Skin epidermis (tissue), 12 donors: ENCODE measurements around the gene RAMP2.
"Not testable (repeated sequence)": the region's sequence is repeated elsewhere in the genome, so short reads cannot be mapped to it uniquely, and the experiment has no call there.

Experiments
- H3K27ac ChIP-seq, 21 experiments: fragments of 200-600 bp; sonication (generic) in 11 of 21; one replicate each; pipeline ENCODE4 v1.5.0; 2020; ENCODE audit warnings: mild to moderate bottlenecking in 3 of 21, inconsistent platforms in 2 of 21, moderate library complexity in 2 of 21
- H3K4me3 ChIP-seq, 7 experiments: fragments of 200-600 bp; sonication (generic) in 2 of 7; one replicate each; pipeline ENCODE4 v1.5.0; 2020; ENCODE audit warnings: inconsistent platforms in 2 of 7, mild to moderate bottlenecking in 2 of 7, moderate library complexity in 1 of 7

RAMP2 gene

GRCh38 chr17:42766124-42766523 is 5.1 kb downstream of the RAMP2 start:
- no peak overlapping the region for H3K4me3 ChIP-seq
- no peak overlapping the region for H3K27ac ChIP-seq

- Histone ChIP-seq H3K4me3 (no peak overlapping the region), H3K27ac (no peak overlapping the region)
Observed at GRCh38 chr17:42767512-42767911, 6.5 kb downstream of the RAMP2 start.

GRCh38 chr17:42768006-42768405 is 7.0 kb downstream of the RAMP2 start:
- not testable (repeated sequence) for H3K27ac ChIP-seq, H3K4me3 ChIP-seq

GRCh38 chr17:42769964-42770363 is 8.9 kb downstream of the RAMP2 start:
- H3K4me3 ChIP-seq, H3K27ac ChIP-seq: not testable (repeated sequence)

- H3K4me3 ChIP-seq = peak overlapping the region; percentile 71 to 88 (median 75)
- peak overlapping the region in 20 of 21 experiments; percentile 65 to 94 (median 86) for H3K27ac ChIP-seq
Observed at GRCh38 chr17:42772945-42773289, 11.9 kb downstream of the RAMP2 start.

GRCh38 chr17:42773290-42774035 is 12.4 kb downstream of the RAMP2 start, which contains the start of gene VPS25:
TSS of gene VPS25 (plus strand) at chr17:42773449. CDS start at chr17:42773476, 27 bp downstream.
- Histone ChIP-seq H3K4me3 (peak within 1 kb of the TSS; percentile 71 to 88 (median 75)), H3K27ac (peak within 1 kb of the TSS in 20 of 21 experiments; percentile 65 to 94 (median 86))

GRCh38 chr17:42774066-42774745 is 13.2 kb downstream of the RAMP2 start:
- Histone ChIP-seq H3K4me3 (peak overlapping the region; percentile 71 to 88 (median 75)), H3K27ac (peak overlapping the region in 14 of 21 experiments; percentile 78 to 94 (median 86))

- no peak overlapping the region for H3K4me3 ChIP-seq
- no peak overlapping the region for H3K27ac ChIP-seq
Observed at GRCh38 chr17:42775534-42776098, 14.6 kb downstream of the RAMP2 start.

- Histone ChIP-seq H3K4me3 (no peak overlapping the region), H3K27ac (peak overlapping the region in 1 of 21 experiments; percentile 28)
Observed at GRCh38 chr17:42778570-42778969, 17.5 kb downstream of the RAMP2 start.

- H3K27ac ChIP-seq = peak overlapping the region in 1 of 21 experiments; percentile 28
- H3K4me3 ChIP-seq = no peak overlapping the region
Observed at GRCh38 chr17:42779304-42779935, 18.4 kb downstream of the RAMP2 start.

- peak within 1 kb of the TSS in 3 of 7 experiments; percentile 12 to 38 (median 33) for H3K4me3 ChIP-seq
Observed at GRCh38 chr17:42779936-42780850, 19.2 kb downstream of the RAMP2 start, which contains the start of gene WNK4. TSS of gene WNK4 (plus strand) at chr17:42780610. CDS start at chr17:42780699, 89 bp downstream.

GRCh38 chr17:42780851-42781638 is 20.0 kb downstream of the RAMP2 start:
- peak overlapping the region in 2 of 21 experiments; percentile 6 to 62 for H3K27ac ChIP-seq
- peak overlapping the region in 3 of 7 experiments; percentile 12 to 38 (median 33) for H3K4me3 ChIP-seq

More at GRCh38 chr17:42779936-42780850, 19.2 kb downstream of the RAMP2 start, which contains the start of gene WNK4:
- H3K27ac ChIP-seq = peak within 1 kb of the TSS in 2 of 21 experiments; percentile 6 to 62

GRCh38 chr17:42781639-42782165 is 20.7 kb downstream of the RAMP2 start:
- no peak overlapping the region for H3K4me3 ChIP-seq
- no peak overlapping the region for H3K27ac ChIP-seq

- Histone ChIP-seq H3K27ac (no peak overlapping the region), H3K4me3 (no peak overlapping the region)
Observed at GRCh38 chr17:42782166-42783061, 21.4 kb downstream of the RAMP2 start.

GRCh38 chr17:42783062-42783790 is 22.2 kb downstream of the RAMP2 start:
- no peak overlapping the region for H3K4me3 ChIP-seq
- H3K27ac ChIP-seq = no peak overlapping the region

- no peak overlapping the region for H3K27ac ChIP-seq
- no peak overlapping the region for H3K4me3 ChIP-seq
Observed at GRCh38 chr17:42783791-42784138, 22.7 kb downstream of the RAMP2 start.
